GM19468 (cell line): ENCODE measurements around the gene ERI3.

Experiments used
- ATAC-seq: cut with Tn5 transposase; IDR thresholded peaks from one replicate; pipeline ENCODE4 v1.9.1; 2021; ENCODE audit warnings: mild to moderate bottlenecking, moderate library complexity, moderate number of reproducible peaks; ENCODE audit not compliant: unreplicated experiment; ENCODE audit errors: extremely low read depth

The ERI3 gene

GRCh38 chr1:44265656-44266358 is 89.2 kb downstream of the ERI3 start:
- ATAC-seq: no peak

GRCh38 chr1:44264451-44264771 is 90.6 kb downstream of the ERI3 start:
- no peak for ATAC-seq

GRCh38 chr1:44263568-44264450 is 91.2 kb downstream of the ERI3 start:
- ATAC-seq: no peak

- no peak for ATAC-seq
Measured at GRCh38 chr1:44262816-44263567, 92.1 kb downstream of the ERI3 start.

DNA sequence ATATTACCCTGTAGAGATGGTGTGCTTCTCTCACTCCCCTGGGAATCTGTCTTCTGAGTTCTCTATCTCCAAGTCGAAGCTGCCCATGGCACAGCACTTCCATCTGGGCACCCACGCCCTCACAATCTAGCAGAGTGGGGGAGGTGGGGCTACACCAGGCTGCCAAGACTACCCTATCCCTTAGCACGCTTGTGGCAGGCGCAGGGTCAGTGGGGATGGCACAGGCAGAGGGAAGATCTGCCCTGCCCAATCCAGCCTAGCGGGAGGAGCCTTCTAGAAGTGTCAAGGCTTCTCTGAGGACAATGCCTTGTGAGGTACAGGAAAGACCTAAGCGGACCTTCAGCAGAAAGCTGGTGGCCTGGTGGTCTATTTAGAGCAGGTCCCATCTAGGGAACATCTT is 92.6 kb downstream of the ERI3 start:
- ATAC-seq: no peak

- no peak for ATAC-seq
Measured at GRCh38 chr1:44261962-44262361, 93.1 kb downstream of the ERI3 start.

- ATAC-seq: no peak
Measured at GRCh38 chr1:44261171-44261817, 93.8 kb downstream of the ERI3 start.

- ATAC-seq: no peak
Measured at GRCh38 chr1:44260792-44261170, 94.3 kb downstream of the ERI3 start.

- ATAC-seq: no peak
Measured at GRCh38 chr1:44259090-44259489, 96.0 kb downstream of the ERI3 start.

DNA sequence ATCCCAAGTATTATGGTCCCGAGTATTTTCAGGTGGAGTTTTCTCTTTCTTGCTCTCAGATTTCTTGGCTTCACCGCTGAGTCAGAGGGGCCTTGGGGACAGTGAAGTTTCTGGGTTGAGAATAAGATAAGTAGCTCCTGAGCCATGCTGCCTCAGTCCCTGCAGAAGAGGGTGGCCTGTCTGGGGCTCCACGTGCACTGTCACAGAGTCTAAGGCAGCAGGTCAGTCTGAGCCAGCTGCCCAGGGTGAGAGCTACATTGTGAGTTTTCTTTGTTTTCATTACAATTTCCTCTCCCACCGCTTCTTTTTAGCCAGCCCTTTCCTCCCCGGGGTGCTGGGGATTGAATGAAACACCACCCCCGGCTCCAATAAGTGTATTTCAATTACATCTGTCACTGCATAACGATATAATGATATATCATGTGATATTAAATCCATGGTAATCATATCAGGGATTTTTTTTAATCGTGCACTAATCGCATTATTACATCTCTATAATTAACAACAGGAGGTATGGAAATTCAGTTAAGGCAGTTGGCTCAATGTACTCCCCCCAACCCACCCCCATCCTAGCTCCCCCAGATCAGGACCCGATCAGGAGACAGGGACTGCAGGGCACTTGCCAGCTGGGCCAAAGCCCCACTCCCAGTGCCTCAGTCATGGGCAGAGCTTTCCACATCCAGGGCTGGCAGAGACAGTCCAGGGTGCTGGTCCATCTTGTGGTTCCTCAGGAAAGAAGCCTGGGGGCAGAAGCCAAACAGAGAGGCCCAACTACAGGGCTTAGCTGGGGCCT is 98.1 kb downstream of the ERI3 start:
- no peak for ATAC-seq

- no peak for ATAC-seq
Measured at GRCh38 chr1:44254392-44254910, 100.6 kb downstream of the ERI3 start.

- ATAC-seq: no peak
Measured at GRCh38 chr1:44251989-44252671, 102.9 kb downstream of the ERI3 start.

- ATAC-seq: no peak
Measured at GRCh38 chr1:44251486-44251885, 103.6 kb downstream of the ERI3 start.

GRCh38 chr1:44250068-44250781 is 104.8 kb downstream of the ERI3 start:
- ATAC-seq: no peak

DNA sequence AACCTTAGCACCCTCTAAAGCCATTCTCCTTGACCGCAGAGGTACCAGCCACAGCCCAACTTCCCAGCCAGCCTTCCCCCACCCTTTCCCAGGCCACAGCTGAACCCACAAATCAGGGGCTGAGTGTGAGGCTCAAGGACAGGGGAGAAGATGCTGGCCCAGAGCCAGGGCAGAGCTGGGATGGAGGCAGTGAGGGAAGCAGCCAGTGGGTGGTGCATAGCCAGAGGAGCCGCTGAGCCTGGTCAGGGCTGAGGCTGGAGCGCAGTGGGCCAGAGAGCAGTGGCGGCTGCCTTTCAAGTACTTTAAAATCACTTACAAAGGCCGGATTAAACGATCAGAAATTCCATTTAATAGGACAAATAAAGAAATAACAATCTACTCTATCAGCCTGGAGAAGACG is 105.5 kb downstream of the ERI3 start:
- ATAC-seq: no peak

DNA sequence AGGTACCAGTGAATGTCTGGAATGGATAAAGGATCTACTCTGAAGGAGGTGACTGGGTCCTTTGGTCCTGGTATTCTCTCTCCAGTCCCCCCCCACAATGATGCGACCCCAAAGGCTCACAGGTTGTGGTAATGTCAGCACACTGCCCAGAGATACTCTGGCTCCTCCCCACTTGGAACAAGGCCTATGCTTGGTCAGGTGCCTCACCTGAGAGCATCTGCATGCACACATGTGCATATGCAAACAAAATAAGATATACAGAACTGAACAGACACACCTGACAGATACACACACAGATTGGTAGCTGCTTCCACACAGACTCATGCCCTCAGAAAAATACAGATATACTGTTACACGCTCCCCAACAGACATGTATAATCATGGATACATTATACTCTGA is 108.3 kb downstream of the ERI3 start:
- ATAC-seq: no peak

DNA sequence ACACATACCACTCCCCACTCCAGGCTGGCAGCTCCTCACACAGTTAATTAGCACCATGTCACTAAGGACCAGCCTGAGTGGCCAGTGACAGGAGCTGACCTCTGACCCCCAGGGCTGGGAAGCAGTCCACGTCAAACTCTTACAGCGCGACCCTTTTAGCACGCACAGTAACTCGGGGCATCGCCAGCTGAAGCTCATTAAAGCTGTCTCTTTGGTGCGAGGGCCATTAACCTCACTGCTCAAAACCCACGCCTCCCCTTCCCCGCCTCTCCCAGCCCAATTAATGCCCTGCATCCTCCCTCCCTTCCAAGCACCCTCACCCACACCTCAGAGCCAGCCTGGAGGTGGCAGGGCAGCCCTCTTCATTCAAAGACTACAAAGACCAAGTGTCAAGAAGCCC is 110.1 kb downstream of the ERI3 start:
- no peak for ATAC-seq

DNA sequence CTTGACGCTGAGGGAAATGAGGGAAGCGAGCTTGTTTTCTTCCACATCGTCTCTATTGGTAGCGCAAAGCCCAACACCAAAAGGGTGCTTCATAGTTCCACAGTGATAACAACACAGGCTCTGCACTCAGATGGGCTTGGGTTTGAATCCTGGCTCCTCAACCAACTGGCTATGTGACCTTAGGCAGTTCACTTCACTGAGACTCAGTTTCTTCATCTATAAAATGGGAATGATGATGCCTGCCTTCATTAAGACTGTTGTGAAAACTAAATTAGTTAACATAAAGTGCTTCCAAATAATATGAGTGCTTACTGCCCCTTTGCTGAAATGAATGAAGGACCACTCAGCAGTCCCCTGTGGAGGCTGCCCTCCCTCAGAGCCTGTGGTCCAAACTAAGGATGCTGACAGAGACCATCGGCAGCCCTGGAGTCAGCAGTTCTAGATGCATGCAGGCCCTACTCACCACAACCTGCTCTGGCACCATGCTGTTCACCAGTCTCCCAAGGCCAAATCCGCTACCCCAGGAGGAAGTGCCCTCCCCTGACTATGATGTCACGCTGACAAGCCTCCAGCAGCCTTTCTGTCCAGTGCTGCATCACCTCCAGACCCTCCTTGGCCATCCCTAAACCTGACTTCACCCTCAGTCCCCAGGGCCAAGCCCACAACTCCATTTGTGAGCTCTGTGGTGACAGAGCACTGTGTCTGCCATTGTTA is 111.1 kb downstream of the ERI3 start:
- ATAC-seq: no peak
